Lower leg skin (tissue), 4 donors: ENCODE data around the gene CEP250. TPM values are rescaled to one million over a fixed set of nuclear protein-coding genes. Genes with fewer than 3 reads are reported as not detected.

Experiments used
- DNase-seq, 2 donors: peaks; one replicate each; pipeline ENCODE4 v3.0.0-alpha.2; 2019; ENCODE audit warnings: low spot score in 2 of 2
- H3K4me3 ChIP-seq: fragments of 200-600 bp; sonication (generic); 2 replicates; pipeline ENCODE4 v1.5.1; 2017; ENCODE audit warnings: mild to moderate bottlenecking, low read depth; ENCODE audit not compliant: poor library complexity, severe bottlenecking
- CTCF ChIP-seq, 3 donors: fragments of 450-650 bp; IDR thresholded peaks; one replicate each; pipeline ENCODE4 v1.5.1; 2016; ENCODE audit warnings: antibody characterized with exemption in 3 of 3, mild to moderate bottlenecking in 3 of 3, moderate library complexity in 2 of 3
- POLR2A ChIP-seq, 2 donors: fragments of 450-650 bp; IDR thresholded peaks; one replicate each; pipeline ENCODE4 v1.6.1; 2016 to 2017; ENCODE audit warnings: antibody characterized with exemption in 2 of 2, mild to moderate bottlenecking in 1 of 2, moderate library complexity in 1 of 2
- WGBS, 2 donors: methylation state at CpG; one replicate each; pipeline ENCODE4 v1.1.5; 2018; 5-methylcytosine and 5-hydroxymethylcytosine counted together
- intact Hi-C: fragments of 100-400 bp; cut with DNase I; formaldehyde crosslinking; loops from one replicate; pipeline ENCODE4 v1.15.0; 2023; ENCODE audit warnings: low total_unique reads
- total RNA-seq, 4 donors: library from RNA; depleted of rRNA; stranded (reverse); fragments of >200 nt; gene quantifications; one replicate each; pipeline ENCODE4 v1.1.0, GENCODE V29; 2016

Gene CEP250
- total RNA-seq, 4 donors from 2014 or later: 17.9 to 49.5 (median 28.9) TPM

GRCh38 chr20:35431621-35432429 is 23.6 kb upstream of the CEP250 start:
- H3K4me3 ChIP-seq: no peak overlapping the region
- no peak for DNase-seq
- WGBS, 2 donors: 77 to 78% methylated on average over 5 to 6 of the region's 6 CpGs
- intact Hi-C loops: no loop called here
- TF ChIP-seq POLR2A (IDR thresholded peaks at IDR 0.05) (no peak), CTCF (IDR thresholded peaks at IDR 0.05) (no peak)

- intact Hi-C loops: no loop called here
- no peak overlapping the region for H3K4me3 ChIP-seq
- DNase-seq: no peak
- 73 to 86% methylated on average over 1 of the region's 1 CpG for WGBS, 2 donors
- TF ChIP-seq POLR2A (IDR thresholded peaks at IDR 0.05) (no peak), CTCF (IDR thresholded peaks at IDR 0.05) (no peak)
Measured at GRCh38 chr20:35432430-35432735, 23.0 kb upstream of the CEP250 start.

GRCh38 chr20:35433337-35433736 is 22.1 kb upstream of the CEP250 start:
- 81 to 83% methylated on average over 2 of the region's 2 CpGs for WGBS, 2 donors
- DNase-seq: no peak
- intact Hi-C loops: no loop called here
- no peak overlapping the region for H3K4me3 ChIP-seq
- TF ChIP-seq CTCF (IDR thresholded peaks at IDR 0.05): no peak
- TF ChIP-seq POLR2A (IDR thresholded peaks at IDR 0.05): no peak

GRCh38 chr20:35434085-35435005 is 21.1 kb upstream of the CEP250 start:
- WGBS, 2 donors: 78 to 88% methylated on average over 21 to 46 of the region's 53 CpGs
- no peak for TF ChIP-seq POLR2A (IDR thresholded peaks at IDR 0.05)
- TF ChIP-seq CTCF (IDR thresholded peaks at IDR 0.05): no peak
- intact Hi-C loops: no loop called here
- no peak overlapping the region for H3K4me3 ChIP-seq
- DNase-seq: no peak

- intact Hi-C loops: no loop called here
- WGBS, 2 donors: 84 to 90% methylated on average over 4 of the region's 4 CpGs
- no peak overlapping the region for H3K4me3 ChIP-seq
- DNase-seq: no peak
- TF ChIP-seq POLR2A (IDR thresholded peaks at IDR 0.05) (no peak), CTCF (IDR thresholded peaks at IDR 0.05) (no peak)
Measured at GRCh38 chr20:35436177-35436573, 19.2 kb upstream of the CEP250 start.
